ENCODE measurements around the gene CPNE5.

Gene CPNE5

GRCh38 chr6:36743538-36744303, 95.5 kb downstream of the CPNE5 start:
- no peak for DNase-seq (ENCODE audit: low read depth, low spot score)

GRCh38 chr6:36743032-36743431, 96.2 kb downstream of the CPNE5 start:
- DNase-seq (ENCODE audit: low read depth, low spot score): no peak
- no peak overlapping the region for H3K4me3 ChIP-seq (ENCODE audit: low read depth, low read length)
- in situ Hi-C loops (cut with HindIII; ENCODE audit: low sequenced_read_pairs): no loop called here
- TF ChIP-seq, protein P1, sequence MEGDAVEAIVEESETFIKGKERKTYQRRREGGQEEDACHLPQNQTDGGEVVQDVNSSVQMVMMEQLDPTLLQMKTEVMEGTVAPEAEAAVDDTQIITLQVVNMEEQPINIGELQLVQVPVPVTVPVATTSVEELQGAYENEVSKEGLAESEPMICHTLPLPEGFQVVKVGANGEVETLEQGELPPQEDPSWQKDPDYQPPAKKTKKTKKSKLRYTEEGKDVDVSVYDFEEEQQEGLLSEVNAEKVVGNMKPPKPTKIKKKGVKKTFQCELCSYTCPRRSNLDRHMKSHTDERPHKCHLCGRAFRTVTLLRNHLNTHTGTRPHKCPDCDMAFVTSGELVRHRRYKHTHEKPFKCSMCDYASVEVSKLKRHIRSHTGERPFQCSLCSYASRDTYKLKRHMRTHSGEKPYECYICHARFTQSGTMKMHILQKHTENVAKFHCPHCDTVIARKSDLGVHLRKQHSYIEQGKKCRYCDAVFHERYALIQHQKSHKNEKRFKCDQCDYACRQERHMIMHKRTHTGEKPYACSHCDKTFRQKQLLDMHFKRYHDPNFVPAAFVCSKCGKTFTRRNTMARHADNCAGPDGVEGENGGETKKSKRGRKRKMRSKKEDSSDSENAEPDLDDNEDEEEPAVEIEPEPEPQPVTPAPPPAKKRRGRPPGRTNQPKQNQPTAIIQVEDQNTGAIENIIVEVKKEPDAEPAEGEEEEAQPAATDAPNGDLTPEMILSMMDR (IDR thresholded peaks at IDR 0.05; ENCODE audit: low read depth, low read length): no peak

More at GRCh38 chr6:36743538-36744303, 95.5 kb downstream of the CPNE5 start:
- TF ChIP-seq, protein P1 (IDR thresholded peaks at IDR 0.05; ENCODE audit: low read depth, low read length): no peak
- H3K4me3 ChIP-seq (ENCODE audit: low read depth, low read length): no peak overlapping the region
- in situ Hi-C loops (cut with HindIII; ENCODE audit: low sequenced_read_pairs): no loop called here

DNA sequence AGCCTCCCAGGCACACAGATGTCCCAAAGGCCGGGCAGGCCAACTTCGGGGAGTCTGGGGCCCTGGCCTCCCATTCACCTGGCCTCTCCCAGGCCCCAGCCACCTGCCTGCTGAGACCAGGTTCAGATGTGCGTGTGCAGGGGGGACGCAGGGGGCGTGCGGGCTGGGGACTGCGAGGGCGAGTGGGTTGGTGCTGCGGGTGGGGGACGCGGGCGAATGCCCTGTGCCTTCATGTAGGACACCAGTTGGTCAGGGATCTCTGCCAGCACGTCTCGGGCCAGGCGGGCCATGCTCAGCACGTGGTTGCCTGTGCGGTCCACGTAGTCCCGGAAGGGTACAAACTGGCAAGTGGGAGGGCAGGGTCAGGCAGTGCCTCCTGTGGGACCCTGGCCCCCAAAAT, 97.1 kb downstream of the CPNE5 start:
- TF ChIP-seq, protein P1 (IDR thresholded peaks at IDR 0.05; ENCODE audit: low read depth, low read length): no peak
- no peak overlapping the region for H3K4me3 ChIP-seq (ENCODE audit: low read depth, low read length)
- no peak for DNase-seq (ENCODE audit: low read depth, low spot score)
- in situ Hi-C loops (cut with HindIII; ENCODE audit: low sequenced_read_pairs): no loop called here

DNA sequence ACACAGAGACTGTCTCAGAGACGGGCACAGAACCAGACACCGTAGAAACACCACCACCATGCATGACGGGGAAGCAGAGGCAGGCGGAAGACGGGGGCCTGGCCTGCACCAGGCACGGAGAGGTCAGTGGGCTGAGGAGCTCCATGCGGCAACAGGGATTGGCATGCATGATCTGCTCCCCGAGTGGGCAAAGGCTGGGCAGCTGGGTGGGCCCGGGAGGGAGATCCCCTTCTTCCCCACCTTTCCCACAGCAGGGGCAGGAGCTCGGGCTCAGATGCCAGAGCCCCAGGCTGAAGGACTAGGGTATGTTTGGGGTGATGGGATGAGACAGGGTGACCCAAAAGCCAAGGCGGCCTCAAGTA, 98.4 kb downstream of the CPNE5 start:
- no peak overlapping the region for H3K4me3 ChIP-seq (ENCODE audit: low read depth, low read length)
- in situ Hi-C loops (cut with HindIII; ENCODE audit: low sequenced_read_pairs): no loop called here
- TF ChIP-seq, protein P1 (IDR thresholded peaks at IDR 0.05; ENCODE audit: low read depth, low read length): no peak
- no peak for DNase-seq (ENCODE audit: low read depth, low spot score)

GRCh38 chr6:36739947-36740817, 99.1 kb downstream of the CPNE5 start:
- TF ChIP-seq, protein P1 (IDR thresholded peaks at IDR 0.05; ENCODE audit: low read depth, low read length): no peak
- DNase-seq (ENCODE audit: low read depth, low spot score): no peak
- no peak overlapping the region for H3K4me3 ChIP-seq (ENCODE audit: low read depth, low read length)
- in situ Hi-C loops (cut with HindIII; ENCODE audit: low sequenced_read_pairs): no loop called here

DNA sequence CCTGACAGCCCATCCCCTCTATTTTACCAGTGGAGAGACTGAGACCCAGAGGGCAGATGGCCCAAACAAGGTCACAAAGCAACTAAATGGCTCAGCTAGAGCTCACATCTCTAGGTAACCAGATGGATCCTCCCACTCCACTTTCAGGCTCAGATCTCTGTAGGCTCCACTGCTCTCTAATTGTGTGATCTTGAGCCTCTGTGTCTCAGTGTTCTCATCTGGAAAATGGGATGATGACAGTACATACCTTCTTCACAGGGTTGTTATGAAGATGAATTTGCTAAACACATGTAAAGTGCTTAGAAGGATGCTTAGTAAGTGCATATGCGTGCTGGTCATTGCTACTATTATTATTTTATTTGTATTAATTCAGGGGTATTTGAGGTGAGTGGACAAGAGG, 101.1 kb downstream of the CPNE5 start:
- no peak for DNase-seq (ENCODE audit: low read depth, low spot score)
- TF ChIP-seq, protein P1 (IDR thresholded peaks at IDR 0.05; ENCODE audit: low read depth, low read length): no peak
- no peak overlapping the region for H3K4me3 ChIP-seq (ENCODE audit: low read depth, low read length)
- in situ Hi-C loops (cut with HindIII; ENCODE audit: low sequenced_read_pairs): no loop called here
